Activated CD8-positive, alpha-beta memory T cell treated with anti-CD3 and anti-CD28 coated beads for 36 hours (primary cell): ENCODE measurements around the gene UBQLN4. TPM values are rescaled to one million over a fixed set of nuclear protein-coding genes. Genes with fewer than 3 reads are reported as not detected.

Experiments used
- CTCF ChIA-PET: fragments of 350-600 bp; sonication (Branson Sonifier 250); formaldehyde crosslinking; loops from one replicate; lab custom pipeline; 2021; ENCODE audit warnings: antibody characterized with exemption; lab: Charles Lee
- POLR2A ChIA-PET: fragments of 350-600 bp; sonication (Branson Sonifier 250); formaldehyde crosslinking; loops from one replicate; lab custom pipeline; 2021; ENCODE audit warnings: antibody characterized with exemption; lab: Charles Lee
- total RNA-seq, 2 experiments: library from RNA; stranded (reverse); gene quantifications; one replicate each; pipeline ENCODE4 v1.2.3, GENCODE V29; 2021

The UBQLN4 gene
- total RNA-seq, 2 experiments from 2014 or later = 53.8 to 55.4 TPM

- ChIA-PET POLR2A (no interaction called here), CTCF (no interaction called here)
Observed at GRCh38 chr1:156070548-156070947, 16.9 kb upstream of the UBQLN4 start.

GRCh38 chr1:156069490-156070455, 16.2 kb upstream of the UBQLN4 start:
- CTCF ChIA-PET = no interaction called here

GRCh38 chr1:156067262-156067661, 13.7 kb upstream of the UBQLN4 start:
- POLR2A ChIA-PET = no interaction called here

More at GRCh38 chr1:156069490-156070455, 16.2 kb upstream of the UBQLN4 start:
- POLR2A ChIA-PET = no interaction called here

GRCh38 chr1:156065871-156066270, 12.3 kb upstream of the UBQLN4 start:
- CTCF ChIA-PET = interaction anchor here (0.8 to 2.6 kb wide), 13 partner anchors 9 to 1164 kb away, joined by 3 to 11 read pairs (median 4); partner anchors contain the start of gene ARHGEF2
- POLR2A ChIA-PET = no interaction called here

More at GRCh38 chr1:156067262-156067661, 13.7 kb upstream of the UBQLN4 start:
- CTCF ChIA-PET = interaction anchor here (0.7 to 1.7 kb wide), 7 partner anchors 14 to 127 kb away, joined by 3 to 11 read pairs (median 3); partner anchors contain the start of gene ARHGEF2

GRCh38 chr1:156065212-156065611, 11.6 kb upstream of the UBQLN4 start:
- ChIA-PET CTCF (interaction anchor here (1.1 to 2.6 kb wide), 4 partner anchors 26 to 132 kb away, joined by 3 to 7 read pairs (median 4); no protein-coding TSS in a partner anchor), POLR2A (interaction anchor here (0.7 kb wide), 1 partner anchor 160 kb away, joined by 3 read pairs; no protein-coding TSS in a partner anchor)

GRCh38 chr1:156064615-156065014, 11.0 kb upstream of the UBQLN4 start:
- CTCF ChIA-PET = interaction anchor here (1.4 to 2.6 kb wide), 2 partner anchors 27 to 66 kb away, joined by 3 to 7 read pairs; no protein-coding TSS in a partner anchor
- POLR2A ChIA-PET = interaction anchor here (0.7 kb wide), 1 partner anchor 160 kb away, joined by 3 read pairs; no protein-coding TSS in a partner anchor

- CTCF ChIA-PET = interaction anchor here (1.3 kb wide), 1 partner anchor 38 kb away, joined by 5 read pairs; no protein-coding TSS in a partner anchor
- POLR2A ChIA-PET = interaction anchor here (0.6 kb wide), 2 partner anchors 17 to 33 kb away, joined by 3 read pairs; no protein-coding TSS in a partner anchor
Observed at GRCh38 chr1:156063997-156064285, 10.3 kb upstream of the UBQLN4 start.

GRCh38 chr1:156062189-156062588, 8.6 kb upstream of the UBQLN4 start:
- CTCF ChIA-PET = no interaction called here
- POLR2A ChIA-PET = interaction anchor here (0.7 kb wide), 2 partner anchors 37 to 121 kb away, joined by 4 to 16 read pairs; partner anchors contain the start of gene RXFP4

GRCh38 chr1:156060937-156061636, 7.5 kb upstream of the UBQLN4 start, which contains the start of gene RAB25:
Gene RAB25, plus strand, starts transcription at chr1:156061160. Its CDS starts 241 bp downstream, at chr1:156061401.
- POLR2A ChIA-PET = interaction anchor here (0.5 kb wide), 1 partner anchor 166 kb away, joined by 3 read pairs; no protein-coding TSS in a partner anchor
- CTCF ChIA-PET = interaction anchor here (0.7 kb wide), 1 partner anchor 11 kb away, joined by 4 read pairs; no protein-coding TSS in a partner anchor

- ChIA-PET CTCF (no interaction called here), POLR2A (no interaction called here)
Observed at GRCh38 chr1:156056326-156056849, 2.8 kb upstream of the UBQLN4 start.

GRCh38 chr1:156055281-156056048, 1.9 kb upstream of the UBQLN4 start:
- ChIA-PET POLR2A (no interaction called here), CTCF (interaction anchor here (0.6 kb wide), 1 partner anchor 72 kb away, joined by 3 read pairs; no protein-coding TSS in a partner anchor)

- CTCF ChIA-PET = interaction anchor here (0.6 kb wide), 1 partner anchor 72 kb away, joined by 3 read pairs; no protein-coding TSS in a partner anchor
- POLR2A ChIA-PET = interaction anchor here (0.8 kb wide), 1 partner anchor 34 kb away, joined by 3 read pairs; the partner anchor contains the start of gene SSR2
Observed at GRCh38 chr1:156054500-156055280, 1.1 kb upstream of the UBQLN4 start, which contains the start of gene LAMTOR2. Gene LAMTOR2, plus strand, starts transcription at chr1:156054782. Its CDS starts 108 bp downstream, at chr1:156054890.

- ChIA-PET CTCF (interaction anchor here (0.9 to 2.2 kb wide), 6 partner anchors 13 to 121 kb away, joined by 3 to 6 read pairs (median 4); partner anchors contain the start of gene ARHGEF2), POLR2A (interaction anchor here (0.6 to 1.0 kb wide), 2 partner anchors 38 to 365 kb away, joined by 4 to 5 read pairs; no protein-coding TSS in a partner anchor)
Observed at GRCh38 chr1:156052862-156053767, 483 bp downstream of the UBQLN4 start.

- ChIA-PET CTCF (interaction anchor here (1.0 to 2.2 kb wide), 2 partner anchors 15 to 25 kb away, joined by 4 to 6 read pairs; no protein-coding TSS in a partner anchor), POLR2A (no interaction called here)
Observed at GRCh38 chr1:156051011-156051725, 2.4 kb downstream of the UBQLN4 start.

- ChIA-PET POLR2A (interaction anchor here (1.0 kb wide), 1 partner anchor 927 kb away, joined by 3 read pairs; no protein-coding TSS in a partner anchor), CTCF (interaction anchor here (0.5 kb wide), 1 partner anchor 10 kb away, joined by 4 read pairs; no protein-coding TSS in a partner anchor)
Observed at GRCh38 chr1:156050376-156050775, 3.2 kb downstream of the UBQLN4 start.
